Neutrophil (primary cell): ENCODE measurements around the gene PKD2.
"Not testable (repeated sequence)": the region's sequence is repeated elsewhere in the genome, so short reads cannot be mapped to it uniquely, and the experiment has no call there.

Source experiments
- H3K27ac ChIP-seq: fragments of 200-600 bp; sonication (generic); 2 replicates; pipeline ENCODE4 v1.5.1; 2016; ENCODE audit warnings: mild to moderate bottlenecking, moderate library complexity
- H3K27me3 ChIP-seq: fragments of 200-600 bp; sonication (generic); 2 replicates; pipeline ENCODE4 v1.6.0; 2016; ENCODE audit warnings: mild to moderate bottlenecking
- H3K36me3 ChIP-seq: fragments of 200-600 bp; sonication (generic); 2 replicates; pipeline ENCODE4 v1.5.1; 2017
- H3K4me1 ChIP-seq, 2 experiments: fragments of 200-600 bp in 1 of 2; sonication (generic) in 1 of 2; 1 replicate in 1 of 2; 2 replicates in 1 of 2; pipeline versions ENCODE4 v1.5.1 to v1.6.1; 2013 to 2016; ENCODE audit warnings: low read depth in 1 of 2, low read length in 1 of 2, mild to moderate bottlenecking in 1 of 2, moderate library complexity in 1 of 2; ENCODE audit not compliant: control insufficient read depth in 1 of 2, insufficient read depth in 1 of 2
- H3K4me3 ChIP-seq, 2 experiments: fragments of 200-600 bp in 1 of 2; sonication (generic) in 1 of 2; 1 replicate in 1 of 2; 2 replicates in 1 of 2; pipeline ENCODE4 v1.5.1; 2013 to 2016; ENCODE audit warnings: low read depth in 1 of 2, low read length in 1 of 2, mild to moderate bottlenecking in 1 of 2, moderate library complexity in 1 of 2
- H3K9me3 ChIP-seq: fragments of 200-600 bp; sonication (generic); 2 replicates; pipeline ENCODE4 v1.5.1; 2016
- CTCF ChIP-seq: fragments of 200-600 bp; sonication (generic); IDR thresholded peaks from 2 replicates; pipeline ENCODE4 v1.5.1; 2016; ENCODE audit warnings: antibody characterized with exemption

Gene PKD2

DNA sequence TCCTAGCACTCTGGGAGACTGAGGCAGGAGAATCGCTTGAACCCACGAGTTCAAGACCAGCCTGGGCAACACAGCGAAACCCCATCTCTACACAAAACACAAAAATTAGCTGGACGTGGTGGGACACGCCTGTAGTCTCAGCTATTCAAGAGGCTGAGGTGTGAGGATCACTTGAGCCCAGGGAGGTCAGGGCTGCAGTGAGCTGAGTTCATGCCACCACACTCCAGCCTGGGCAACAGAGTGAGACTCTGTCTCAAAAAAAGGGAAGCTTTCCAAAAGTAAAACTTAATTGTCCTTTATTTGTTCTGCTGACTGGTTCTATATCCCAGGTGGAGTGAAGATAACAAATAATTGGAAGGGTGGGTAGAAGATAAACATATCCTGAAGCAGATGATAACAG, 105.4 kb downstream of the PKD2 start:
- Histone ChIP-seq H3K9me3 (no peaks in the 10 kb centered on the region), H3K27ac (no peak overlapping the region), H3K4me1 (no peaks in the 10 kb centered on the region), H3K36me3 (no peaks in the 10 kb centered on the region), H3K4me3 (no peak overlapping the region), H3K27me3 (no peaks in the 10 kb centered on the region)
- no peak for TF ChIP-seq CTCF

DNA sequence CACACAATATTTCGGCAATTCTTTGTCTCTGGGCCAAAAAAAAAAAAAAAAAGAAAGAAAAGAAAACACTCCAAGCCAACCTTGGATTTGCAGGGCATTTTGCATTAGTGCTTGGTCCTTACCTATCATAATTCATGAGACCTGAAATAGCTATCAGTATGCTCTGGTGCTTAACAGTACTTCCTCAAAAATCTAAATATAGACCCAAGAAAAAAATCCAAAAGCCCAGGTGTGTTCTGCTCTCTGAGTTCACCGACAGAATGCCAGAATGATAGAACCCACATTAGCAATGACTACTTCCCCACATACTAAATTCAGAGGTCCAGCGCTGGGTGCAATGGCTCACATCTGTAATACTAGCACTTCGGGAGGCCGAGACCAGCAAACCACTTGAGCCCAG, 108.2 kb downstream of the PKD2 start:
- no peak for TF ChIP-seq CTCF
- Histone ChIP-seq H3K27me3 (no peaks in the 10 kb centered on the region), H3K27ac (no peak overlapping the region), H3K4me1 (no peaks in the 10 kb centered on the region), H3K9me3 (peaks cover 2% of the 10 kb centered on the region), H3K36me3 (no peaks in the 10 kb centered on the region), H3K4me3 (no peak overlapping the region)

DNA sequence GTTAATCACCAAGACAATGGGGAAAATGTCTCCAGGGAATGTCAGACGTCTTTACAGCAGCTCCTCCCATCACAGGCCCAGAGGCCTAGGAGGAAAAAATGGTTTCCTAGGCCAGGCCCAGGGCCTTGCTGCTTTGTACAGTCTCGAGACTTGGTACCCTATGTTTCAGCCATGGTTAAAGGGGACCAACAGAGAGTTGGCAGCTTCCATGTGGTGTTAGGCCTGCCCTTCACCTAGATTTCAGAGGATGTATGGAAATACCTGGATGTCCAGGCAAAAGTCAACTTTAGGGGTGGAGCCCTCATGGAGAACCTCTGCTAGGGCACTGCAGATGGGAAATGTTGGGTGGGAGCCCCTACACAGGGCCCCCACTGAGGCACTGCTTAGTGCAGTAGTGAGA, 112.5 kb downstream of the PKD2 start:
- Histone ChIP-seq H3K27ac (no peak overlapping the region), H3K9me3 (peaks cover 2% of the 10 kb centered on the region), H3K4me1 (no peaks in the 10 kb centered on the region), H3K4me3 (no peak overlapping the region), H3K36me3 (no peaks in the 10 kb centered on the region), H3K27me3 (no peaks in the 10 kb centered on the region)
- TF ChIP-seq CTCF: no peak

GRCh38 chr4:88122260-88122659, 114.8 kb downstream of the PKD2 start:
- H3K36me3 ChIP-seq, H3K27ac ChIP-seq, H3K27me3 ChIP-seq, H3K4me3 ChIP-seq, H3K4me1 ChIP-seq, H3K9me3 ChIP-seq: not testable (repeated sequence)
